ENCODE measurements around the gene BARX2.

Gene BARX2

GRCh38 chr11:129458278-129458677, 82.6 kb downstream of the BARX2 start:
- no peak for TF ChIP-seq CTCF (IDR thresholded peaks at IDR 0.05)

GRCh38 chr11:129458756-129459535, 83.3 kb downstream of the BARX2 start:
- TF ChIP-seq CTCF (IDR thresholded peaks at IDR 0.05): no peak

- no peak for TF ChIP-seq CTCF (IDR thresholded peaks at IDR 0.05)
Measured at GRCh38 chr11:129460714-129461113, 85.1 kb downstream of the BARX2 start.

- no peak for TF ChIP-seq CTCF (IDR thresholded peaks at IDR 0.05)
Measured at GRCh38 chr11:129484068-129484467, 108.4 kb downstream of the BARX2 start.

DNA sequence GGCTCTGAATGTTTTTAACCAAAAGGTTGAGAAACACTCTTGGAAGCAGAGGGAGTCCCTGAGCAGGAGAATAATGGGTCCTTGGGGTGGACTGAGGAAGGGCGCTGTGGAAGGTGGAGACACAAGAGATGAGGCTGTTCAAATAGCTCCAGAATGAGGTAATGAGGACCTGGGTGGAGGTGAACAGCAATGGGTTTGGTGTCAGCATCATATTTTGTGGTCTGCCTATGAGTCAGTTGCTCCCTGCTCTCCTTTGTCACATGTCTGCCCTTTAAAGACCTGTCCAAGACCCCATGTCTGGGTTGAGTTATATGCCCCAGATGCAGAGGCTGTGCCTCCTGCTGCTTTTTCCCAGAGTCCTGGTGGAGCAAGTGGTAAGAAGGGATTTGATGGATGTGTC, 113.6 kb downstream of the BARX2 start:
- TF ChIP-seq CTCF (IDR thresholded peaks at IDR 0.05): no peak

GRCh38 chr11:129490004-129490403, 114.4 kb downstream of the BARX2 start:
- TF ChIP-seq CTCF (IDR thresholded peaks at IDR 0.05): no peak

- no peak for TF ChIP-seq CTCF (IDR thresholded peaks at IDR 0.05)
Measured at GRCh38 chr11:129493746-129494145, 118.1 kb downstream of the BARX2 start.

All from LNCAP (cell line).